Spleen (tissue), 11 donors: Measurements from ENCODE around the gene ELMO2. TPM values are rescaled to one million over a fixed set of nuclear protein-coding genes. Genes with fewer than 3 reads are reported as not detected.

Experiments
- DNase-seq: peaks from one replicate; pipeline ENCODE4 v3.0.0-alpha.2; 2020
- H3K27ac ChIP-seq, 8 donors: fragments of 200-600 bp; sonication (generic) in 7 of 8; 1 replicate in 4 of 8; 2 replicates in 4 of 8; pipeline versions ENCODE4 v1.5.0 to v1.8.0; 2016 to 2021; ENCODE audit warnings: inconsistent platforms in 4 of 8, mild to moderate bottlenecking in 4 of 8, moderate library complexity in 1 of 8
- H3K27me3 ChIP-seq, 7 donors: fragments of 200-600 bp; sonication (generic) in 6 of 7; replicated peaks in 1 of 7; 1 replicate in 4 of 7; 2 replicates in 3 of 7; pipeline versions ENCODE4 v1.5.0 to v1.8.0; 2016 to 2021; ENCODE audit warnings: inconsistent platforms in 3 of 7, mild to moderate bottlenecking in 1 of 7
- H3K36me3 ChIP-seq, 6 donors: fragments of 200-600 bp; sonication (generic) in 5 of 6; 1 replicate in 4 of 6; 2 replicates in 2 of 6; pipeline versions ENCODE4 v1.5.0 to v1.8.0; 2016 to 2021; ENCODE audit warnings: inconsistent platforms in 2 of 6
- H3K4me1 ChIP-seq, 6 donors: fragments of 200-600 bp; sonication (generic) in 5 of 6; 1 replicate in 3 of 6; 2 replicates in 3 of 6; pipeline versions ENCODE4 v1.5.0 to v1.8.0; 2016 to 2021; ENCODE audit warnings: inconsistent platforms in 3 of 6
- H3K4me3 ChIP-seq, 8 donors: fragments of 200-600 bp; sonication (generic) in 7 of 8; 1 replicate in 4 of 8; 2 replicates in 4 of 8; pipeline versions ENCODE4 v1.5.0 to v1.8.0; 2016 to 2021; ENCODE audit warnings: inconsistent platforms in 4 of 8, mild to moderate bottlenecking in 4 of 8, moderate library complexity in 2 of 8
- H3K9me3 ChIP-seq, 8 donors: fragments of 200-600 bp; sonication (generic) in 7 of 8; 1 replicate in 4 of 8; 2 replicates in 4 of 8; pipeline versions ENCODE4 v1.5.0 to v1.8.0; 2016 to 2021; ENCODE audit warnings: inconsistent platforms in 4 of 8
- CTCF ChIP-seq, 11 experiments: fragments of 200-600 bp in 7 of 11; fragments of 450-650 bp in 4 of 11; sonication (generic) in 4 of 11; IDR thresholded peaks in 8 of 11; conservative IDR thresholded peaks in 3 of 11; 1 replicate in 7 of 11; 2 replicates in 4 of 11; pipeline versions ENCODE4 v1.4.0 to v1.8.0; 2016 to 2021; ENCODE audit warnings: antibody characterized with exemption in 11 of 11, inconsistent platforms in 4 of 11, mild to moderate bottlenecking in 1 of 11
- POLR2A ChIP-seq, 3 donors: fragments of 450-650 bp; IDR thresholded peaks; one replicate each; pipeline ENCODE4 v1.5.1; 2017; ENCODE audit warnings: antibody characterized with exemption in 3 of 3, mild to moderate bottlenecking in 1 of 3
- POLR2AphosphoS5 ChIP-seq, 3 donors: sonication (generic); formaldehyde crosslinking; IDR thresholded peaks; one replicate each; pipeline ENCODE4 v1.5.1; 2017; ENCODE audit warnings: antibody characterized with exemption in 3 of 3
- WGBS, 5 donors: extraction: QIAGEN DNeasy Blood & Tissue Kit in 3 of 5; methylation state at CpG; one replicate each; pipeline versions ENCODE4 v1.1.5 to v1.1.7; 2013 to 2018; 5-methylcytosine and 5-hydroxymethylcytosine counted together
- intact Hi-C: fragments of 100-400 bp; cut with DNase I; formaldehyde crosslinking; loops from one replicate; pipeline ENCODE4 v1.15.0; 2023; ENCODE audit warnings: low total_unique reads
- polyA plus RNA-seq, 3 donors: library from polyadenylated mRNA; stranded (reverse); fragments of 200-250 nt; gene quantifications; one replicate each; pipeline ENCODE4 v1.2.1, GENCODE V29; 2013
- total RNA-seq, 7 donors: library from RNA; depleted of rRNA in 3 of 7; stranded (reverse); fragments of >200 nt in 3 of 7; fragmentation: NEBNext Ultra II Directional in 4 of 7; extraction: Animal tissue kit (Norgen Biotek cat#: 25700) in 4 of 7; gene quantifications; one replicate each; pipeline versions ENCODE4 v1.1.0 to v1.2.1, GENCODE V29; 2016 to 2021
- donor health status: healthy with polysubstance abuse.
- donor health status: DM: no; HTN: no; CAD: no; lungs with moderate emphysema.
- donor health status: DM: no; HTN: no; CAD: no.
- donor health status: Bipolar disorder and iron deficiency.
- donor health status: healthy.
- donor health status: DM: no; HTN: no; CAD: no.
- donor health status: DM: yes; HTN: yes; CAD: no.

Gene ELMO2
- total and polyA plus RNA-seq, 10 donors = 17.2 to 80.2 (median 61.0) TPM

GRCh38 chr20:46401478-46401860 lies 4.9 kb downstream of the ELMO2 start:
- Histone ChIP-seq H3K27me3 (no peaks in the 10 kb centered on the region), H3K4me3 (peak overlapping the region in 1 of 8 donors; percentile 43), H3K36me3 (peaks cover 0 to 39% (median 6%) of the 10 kb centered on the region in 6 donors), H3K27ac (peak overlapping the region; percentile 5 to 93 (median 84)), H3K4me1 (peaks cover 68 to 95% (median 87%) of the 10 kb centered on the region in 6 donors), H3K9me3 (no peaks in the 10 kb centered on the region)
- intact Hi-C loops = loop anchor here (5.0 kb wide), 1 partner anchor 34 kb away; no protein-coding TSS in a partner anchor
- WGBS, 5 donors = 27 to 40% (median 31%) methylated on average over 2 of the region's 2 CpGs
- no peak for DNase-seq
- TF ChIP-seq CTCF (IDR thresholded peaks at IDR 0.05 in 8 of 11, conservative IDR thresholded peaks at IDR 0.05 in 3 of 11) (no peak), POLR2A (IDR thresholded peaks at IDR 0.05) (no peak)

- Histone ChIP-seq H3K9me3 (no peaks in the 10 kb centered on the region), H3K36me3 (peaks cover 0 to 44% (median 9%) of the 10 kb centered on the region in 6 donors), H3K4me1 (peaks cover 68 to 100% (median 92%) of the 10 kb centered on the region in 6 donors), H3K27ac (peak overlapping the region; percentile 5 to 93 (median 84)), H3K27me3 (no peaks in the 10 kb centered on the region), H3K4me3 (peak overlapping the region in 1 of 8 donors; percentile 43)
- DNase-seq = no peak
- WGBS, 5 donors = 15 to 24% (median 22%) methylated on average over 6 of the region's 6 CpGs
- TF ChIP-seq POLR2AphosphoS5 (IDR thresholded peaks at IDR 0.05) = peak in 1 of 3 donors; percentile 27
- TF ChIP-seq POLR2A (IDR thresholded peaks at IDR 0.05) = no peak
- no peak for TF ChIP-seq CTCF (IDR thresholded peaks at IDR 0.05 in 8 of 11, conservative IDR thresholded peaks at IDR 0.05 in 3 of 11)
- intact Hi-C loops = loop anchor here (5.0 kb wide), 1 partner anchor 34 kb away; no protein-coding TSS in a partner anchor
These were observed 5.5 kb downstream of the ELMO2 start for GRCh38 chr20:46400828-46401477.

- H3K4me1 ChIP-seq = peaks cover 69 to 100% (median 91%) of the 10 kb centered on the region in 6 donors
- TF ChIP-seq CTCF (IDR thresholded peaks at IDR 0.05 in 8 of 11, conservative IDR thresholded peaks at IDR 0.05 in 3 of 11) (peak in 1 of 11 experiments; percentile 29), POLR2A (IDR thresholded peaks at IDR 0.05) (no peak), POLR2AphosphoS5 (IDR thresholded peaks at IDR 0.05) (peak in 1 of 3 donors; percentile 63)
- H3K4me3 ChIP-seq = peak overlapping the region in 1 of 8 donors; percentile 43
- intact Hi-C loops = loop anchor here (5.0 kb wide), 1 partner anchor 33 kb away; no protein-coding TSS in a partner anchor
- WGBS, 5 donors = 16 to 31% (median 20%) methylated on average over 4 of the region's 4 CpGs
- no peaks in the 10 kb centered on the region for H3K9me3 ChIP-seq
- H3K27me3 ChIP-seq = no peaks in the 10 kb centered on the region
- DNase-seq = no peak
- peaks cover 0 to 51% (median 10%) of the 10 kb centered on the region in 6 donors for H3K36me3 ChIP-seq
- H3K27ac ChIP-seq = peak overlapping the region; percentile 63 to 93 (median 84)
These were observed 6.2 kb downstream of the ELMO2 start for GRCh38 chr20:46400253-46400652.

GRCh38 chr20:46399401-46399800 lies 7.0 kb downstream of the ELMO2 start:
- no peak for DNase-seq
- intact Hi-C loops = no loop called here
- Histone ChIP-seq H3K27me3 (no peaks in the 10 kb centered on the region), H3K9me3 (no peaks in the 10 kb centered on the region), H3K4me1 (peaks cover 67 to 100% (median 91%) of the 10 kb centered on the region in 6 donors), H3K4me3 (peak overlapping the region in 1 of 8 donors; percentile 43), H3K36me3 (peaks cover 0 to 58% (median 11%) of the 10 kb centered on the region in 6 donors), H3K27ac (peak overlapping the region; percentile 63 to 93 (median 84))
- TF ChIP-seq POLR2AphosphoS5 (IDR thresholded peaks at IDR 0.05) (peak in 1 of 3 donors; percentile 79), CTCF (IDR thresholded peaks at IDR 0.05 in 8 of 11, conservative IDR thresholded peaks at IDR 0.05 in 3 of 11) (no peak), POLR2A (IDR thresholded peaks at IDR 0.05) (no peak)
- 16 to 32% (median 18%) methylated on average over 3 of the region's 3 CpGs for WGBS, 5 donors
